Gastrocnemius medialis (tissue), 4 donors: ENCODE results near the gene CTSL.

ENCODE experiments used
- CTCF ChIP-seq, 5 experiments: fragments of 450-650 bp in 3 of 5; fragments of 200-600 bp in 2 of 5; sonication (generic) in 2 of 5; IDR thresholded peaks in 4 of 5; conservative IDR thresholded peaks in 1 of 5; 1 replicate in 4 of 5; 2 replicates in 1 of 5; pipeline ENCODE4 v1.5.1; 2016 to 2019; ENCODE audit warnings: antibody characterized with exemption in 5 of 5, mild to moderate bottlenecking in 3 of 5, moderate library complexity in 3 of 5
- POLR2A ChIP-seq, 2 donors: fragments of 450-650 bp; IDR thresholded peaks; one replicate each; pipeline ENCODE4 v1.6.1; 2017; ENCODE audit warnings: antibody characterized with exemption in 2 of 2, mild to moderate bottlenecking in 2 of 2, moderate library complexity in 2 of 2

DNA sequence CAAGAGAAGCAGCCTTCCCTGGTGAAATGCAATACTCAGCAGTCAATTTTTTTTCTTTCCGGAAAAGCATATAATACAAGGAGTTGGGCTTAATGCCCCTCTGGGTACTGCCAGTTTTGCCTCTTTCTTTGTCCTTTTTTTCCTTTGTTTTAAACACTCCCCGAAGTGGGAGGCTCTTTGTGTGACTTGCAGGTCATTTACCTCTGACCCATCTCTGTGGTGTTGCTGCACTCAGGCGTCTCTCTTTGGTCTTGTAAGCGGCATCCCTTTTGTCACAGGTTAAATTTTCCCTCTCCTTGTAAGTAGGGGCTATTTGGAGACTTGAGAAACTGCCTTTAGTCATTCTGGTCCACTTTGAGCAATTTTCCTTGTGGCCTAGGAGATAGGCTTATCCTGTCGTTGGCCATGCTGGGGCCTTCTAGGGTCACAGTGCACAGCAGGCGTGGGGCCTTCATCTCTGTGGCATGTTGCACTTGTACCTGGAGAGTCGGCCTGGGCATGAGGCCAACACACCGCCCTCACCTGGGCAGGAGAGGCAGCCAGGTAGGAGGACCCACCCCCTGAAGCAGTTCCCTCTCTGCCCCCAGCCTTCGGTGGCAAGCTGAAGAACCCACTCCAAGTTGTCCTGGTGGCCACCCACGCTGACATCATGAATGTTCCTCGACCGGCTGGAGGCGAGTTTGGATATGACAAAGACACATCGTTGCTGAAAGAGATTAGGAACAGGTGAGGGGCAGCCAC, 27.7 kb upstream of the CTSL start:
- TF ChIP-seq POLR2A (IDR thresholded peaks at IDR 0.05) (no peak), CTCF (IDR thresholded peaks at IDR 0.05 in 4 of 5, conservative IDR thresholded peaks at IDR 0.05 in 1 of 5) (no peak)
